H9 (cell line): ENCODE measurements around the gene SLC24A3. TPM values are rescaled to one million over a fixed set of nuclear protein-coding genes. Genes with fewer than 3 reads are reported as not detected.

Source experiments
- DNase-seq: peaks from one replicate; pipeline ENCODE4 v3.0.0-alpha.2; 2017
- H2AFZ ChIP-seq: one replicate; pipeline ENCODE4 v1.6.1; 2013; ENCODE audit warnings: mild to moderate bottlenecking, low read length, control low read depth, moderate library complexity
- H2AK5ac ChIP-seq: 2 replicates; pipeline ENCODE4 v1.6.1; 2013; ENCODE audit warnings: low read length, control low read depth, mixed read lengths; ENCODE audit not compliant: insufficient read length
- H2BK120ac ChIP-seq: one replicate; pipeline ENCODE4 v1.6.1; 2013; ENCODE audit warnings: low read depth, mild to moderate bottlenecking, low read length, control low read depth, inconsistent platforms; ENCODE audit not compliant: poor library complexity, severe bottlenecking
- H2BK12ac ChIP-seq: 2 replicates; pipeline ENCODE4 v1.6.1; 2013; ENCODE audit warnings: low read length, control low read depth, mixed read lengths, low read depth; ENCODE audit not compliant: insufficient read length
- H2BK15ac ChIP-seq: 2 replicates; pipeline ENCODE4 v1.6.1; 2013; ENCODE audit warnings: low read depth, low read length, control low read depth
- H2BK20ac ChIP-seq: one replicate; pipeline ENCODE4 v1.6.1; 2013; ENCODE audit warnings: low read depth, mild to moderate bottlenecking, low read length, control low read depth, inconsistent platforms; ENCODE audit not compliant: poor library complexity, severe bottlenecking
- H2BK5ac ChIP-seq: 2 replicates; pipeline ENCODE4 v1.6.1; 2013; ENCODE audit warnings: low read length, control low read depth, mixed read lengths; ENCODE audit not compliant: insufficient read length
- H3K14ac ChIP-seq: 2 replicates; pipeline ENCODE4 v1.6.1; 2013; ENCODE audit warnings: low read length, control low read depth; ENCODE audit not compliant: insufficient read depth
- H3K18ac ChIP-seq: 2 replicates; pipeline ENCODE4 v1.6.1; 2013; ENCODE audit warnings: low read depth, mild to moderate bottlenecking, mixed read lengths, low read length, control low read depth; ENCODE audit not compliant: insufficient read length
- H3K23ac ChIP-seq: 2 replicates; pipeline ENCODE4 v1.6.1; 2013; ENCODE audit warnings: low read length, control low read depth, mixed read lengths, low read depth; ENCODE audit not compliant: insufficient read length
- H3K23me2 ChIP-seq: 2 replicates; pipeline ENCODE4 v1.6.1; 2013; ENCODE audit warnings: low read depth, mild to moderate bottlenecking, mixed read lengths, low read length, control low read depth; ENCODE audit not compliant: insufficient read length, poor library complexity, severe bottlenecking
- H3K27ac ChIP-seq: 2 replicates; pipeline ENCODE4 v1.5.1; 2013; ENCODE audit warnings: low read length, control low read depth, mixed read lengths, low read depth; ENCODE audit not compliant: insufficient read length
- H3K27me3 ChIP-seq: 2 replicates; pipeline ENCODE4 v1.6.1; 2013; ENCODE audit warnings: low read length, control low read depth, inconsistent platforms; ENCODE audit not compliant: insufficient read depth
- H3K4ac ChIP-seq: 2 replicates; pipeline ENCODE4 v1.6.1; 2013; ENCODE audit warnings: low read depth, mild to moderate bottlenecking, control low read depth, inconsistent platforms, low read length, moderate library complexity
- H3K4me1 ChIP-seq: 2 replicates; pipeline ENCODE4 v1.6.1; 2013; ENCODE audit warnings: low read length, control low read depth, inconsistent platforms; ENCODE audit not compliant: insufficient read depth
- H3K4me2 ChIP-seq: 2 replicates; pipeline ENCODE4 v1.6.1; 2013; ENCODE audit warnings: low read length, control low read depth, mixed read lengths; ENCODE audit not compliant: insufficient read length, insufficient read depth
- H3K56ac ChIP-seq: 2 replicates; pipeline ENCODE4 v1.6.1; 2013; ENCODE audit warnings: low read depth, mild to moderate bottlenecking, mixed read lengths, low read length, control low read depth; ENCODE audit not compliant: insufficient read length
- H3K79me1 ChIP-seq: 2 replicates; pipeline ENCODE4 v1.6.1; 2013; ENCODE audit warnings: low read depth, mild to moderate bottlenecking, moderate library complexity, low read length, control low read depth, inconsistent platforms; ENCODE audit not compliant: insufficient read depth, poor library complexity, severe bottlenecking
- H3K79me2 ChIP-seq: 2 replicates; pipeline ENCODE4 v1.6.1; 2013; ENCODE audit warnings: low read length, control low read depth, inconsistent platforms; ENCODE audit not compliant: insufficient read depth
- H3K9ac ChIP-seq: 2 replicates; pipeline ENCODE4 v1.6.1; 2013; ENCODE audit warnings: low read length, control low read depth, mixed read lengths; ENCODE audit not compliant: insufficient read length; ENCODE audit errors: extremely low read depth
- H3K9me3 ChIP-seq: one replicate; pipeline ENCODE4 v1.6.1; 2013; ENCODE audit warnings: low read depth, low read length, inconsistent platforms; ENCODE audit not compliant: control insufficient read depth
- H3T11ph ChIP-seq: one replicate; pipeline ENCODE4 v1.6.1; 2013; ENCODE audit warnings: mild to moderate bottlenecking, low read length, control low read depth, inconsistent platforms
- H4K20me1 ChIP-seq: one replicate; pipeline ENCODE4 v1.6.1; 2013; ENCODE audit not compliant: control insufficient read depth, insufficient read length, insufficient read depth
- H4K5ac ChIP-seq: 2 replicates; pipeline ENCODE4 v1.6.1; 2013; ENCODE audit warnings: low read depth, mild to moderate bottlenecking, mixed read lengths, low read length, control low read depth; ENCODE audit not compliant: insufficient read length
- H4K8ac ChIP-seq: replicated peaks from 2 replicates; pipeline ENCODE4 v1.6.1; 2013; ENCODE audit warnings: low read length, control low read depth, mixed read lengths, low read depth; ENCODE audit not compliant: insufficient read length
- H4K91ac ChIP-seq: 2 replicates; pipeline ENCODE4 v1.6.1; 2013; ENCODE audit warnings: low read depth, mild to moderate bottlenecking, moderate library complexity, mixed read lengths, low read length, control low read depth; ENCODE audit not compliant: insufficient read length
- H3K27ac Mint-ChIP-seq, 3 experiments: 2 replicates in 2 of 3; 3 replicates in 1 of 3; pipeline ENCODE4 v1.8.0; 2020 to 2021; ENCODE audit warnings: mixed read lengths in 3 of 3, mild to moderate bottlenecking in 1 of 3, moderate library complexity in 1 of 3
- H3K27me3 Mint-ChIP-seq: 2 replicates; pipeline ENCODE4 v1.8.0; 2021; ENCODE audit warnings: low read depth, mild to moderate bottlenecking, moderate library complexity, mixed read lengths
- H3K36me3 Mint-ChIP-seq, 3 experiments: 2 replicates in 2 of 3; 3 replicates in 1 of 3; pipeline ENCODE4 v1.8.0; 2020 to 2021; ENCODE audit warnings: low read depth in 3 of 3, mixed read lengths in 3 of 3; ENCODE audit not compliant: insufficient read depth in 1 of 3
- H3K4me1 Mint-ChIP-seq, 2 experiments: 2 replicates each; pipeline ENCODE4 v1.8.0; 2020; ENCODE audit warnings: mixed read lengths in 2 of 2
- H3K4me3 Mint-ChIP-seq, 2 experiments: 2 replicates in 1 of 2; 3 replicates in 1 of 2; pipeline ENCODE4 v1.8.0; 2020 to 2021; ENCODE audit warnings: mild to moderate bottlenecking in 2 of 2, mixed read lengths in 2 of 2, moderate library complexity in 1 of 2
- H3K9me3 Mint-ChIP-seq, 2 experiments: 2 replicates in 1 of 2; 3 replicates in 1 of 2; pipeline ENCODE4 v1.8.0; 2020; ENCODE audit warnings: mild to moderate bottlenecking in 2 of 2, mixed read lengths in 2 of 2, moderate library complexity in 1 of 2
- WGBS: extraction: QIAGEN DNeasy Blood & Tissue Kit; methylation state at CpG from one replicate; pipeline ENCODE4 v1.1.7; 2013; ENCODE audit warnings: missing lambda C conversion rate, low lambda C conversion rate, mixed read lengths; ENCODE audit not compliant: insufficient read length; ENCODE audit errors: extremely low coverage; 5-methylcytosine and 5-hydroxymethylcytosine counted together
- total RNA-seq: library from RNA; stranded (reverse); gene quantifications from 2 replicates; pipeline ENCODE4 v1.2.1, GENCODE V29; 2021
- TF ChIP-seq, protein P1 (sequence below): fragments of 200-600 bp; sonication (generic); conservative IDR thresholded peaks from 3 replicates; pipeline ENCODE4 v1.8.0; 2021; ENCODE audit warnings: antibody characterized with exemption, mild to moderate bottlenecking

SLC24A3 gene
- total RNA-seq, 1 experiment from 2014 or later, result 0.83 TPM

DNA sequence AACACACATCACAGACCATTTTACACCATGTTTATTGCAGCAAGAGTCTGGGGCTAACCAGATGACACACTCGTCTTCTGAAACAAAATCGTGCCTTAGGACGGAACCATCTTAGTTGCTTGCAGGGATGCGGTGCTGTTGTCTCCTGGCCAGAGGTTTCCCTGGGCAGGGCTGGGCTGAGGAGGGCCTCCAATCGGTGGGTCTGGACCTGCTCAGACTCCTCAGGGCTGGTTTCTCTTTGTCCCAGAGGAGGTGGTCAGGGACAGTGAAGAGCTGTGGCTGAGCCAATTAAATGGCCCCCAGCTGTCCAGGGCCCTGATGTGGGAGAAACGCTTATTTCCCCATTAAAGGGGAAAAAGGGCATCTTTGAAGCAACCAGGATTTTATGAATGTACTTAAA lies 117.6 kb downstream of the SLC24A3 start:
- H3K4ac ChIP-seq, result no peak overlapping the region
- 0 out of 2 replicates have a peak overlapping the region, but pooled peaks have one; percentile 2 for H3K14ac ChIP-seq
- 0 out of 2 replicates have a peak, but pooled peaks cover 2% of the 10 kb centered on the region for H3K27me3 ChIP-seq
- no peak overlapping the region for H3T11ph ChIP-seq
- no peak overlapping the region for H2BK12ac ChIP-seq
- Mint-ChIP-seq H3K27ac (no peak overlapping the region), H3K9me3 (no peaks in the 10 kb centered on the region), H3K4me3 (no peak overlapping the region), H3K27me3 (no peaks in the 10 kb centered on the region; the same call in none of the 2 replicates), H3K36me3 (peaks cover 0 to 1% (median 0%) of the 10 kb centered on the region in 3 experiments; a peak in 1 of 7 replicates), H3K4me1 (peaks cover 0 to 3% of the 10 kb centered on the region in 2 experiments; a peak in 1 of 4 replicates)
- H2AK5ac ChIP-seq, result no peak overlapping the region
- no peak overlapping the region for H3K9ac ChIP-seq
- H4K8ac ChIP-seq, result no peak overlapping the region
- H2BK20ac ChIP-seq, result no peak overlapping the region
- H3K56ac ChIP-seq, result no peak overlapping the region
- no peak for DNase-seq
- no CpG with 5 or more reads among the region's 6 CpGs for WGBS
- H3K9me3 ChIP-seq, result no peaks in the 10 kb centered on the region
- no peak overlapping the region for H4K91ac ChIP-seq
- H3K79me1 ChIP-seq, result no peaks in the 10 kb centered on the region
- H4K5ac ChIP-seq, result no peak overlapping the region
- no peak overlapping the region for H2BK15ac ChIP-seq
- H2AFZ ChIP-seq, result no peak overlapping the region
- no peaks in the 10 kb centered on the region for H3K79me2 ChIP-seq
- H2BK120ac ChIP-seq, result no peak overlapping the region
- no peaks in the 10 kb centered on the region for H3K23me2 ChIP-seq
- no peak overlapping the region for H2BK5ac ChIP-seq
- H3K27ac ChIP-seq, result no peak overlapping the region
- no peaks in the 10 kb centered on the region for H4K20me1 ChIP-seq
- no peak overlapping the region for H3K4me2 ChIP-seq
- H3K18ac ChIP-seq, result no peak overlapping the region
- no peaks in the 10 kb centered on the region for H3K4me1 ChIP-seq
- H3K23ac ChIP-seq, result no peak overlapping the region
- TF ChIP-seq, protein P1, sequence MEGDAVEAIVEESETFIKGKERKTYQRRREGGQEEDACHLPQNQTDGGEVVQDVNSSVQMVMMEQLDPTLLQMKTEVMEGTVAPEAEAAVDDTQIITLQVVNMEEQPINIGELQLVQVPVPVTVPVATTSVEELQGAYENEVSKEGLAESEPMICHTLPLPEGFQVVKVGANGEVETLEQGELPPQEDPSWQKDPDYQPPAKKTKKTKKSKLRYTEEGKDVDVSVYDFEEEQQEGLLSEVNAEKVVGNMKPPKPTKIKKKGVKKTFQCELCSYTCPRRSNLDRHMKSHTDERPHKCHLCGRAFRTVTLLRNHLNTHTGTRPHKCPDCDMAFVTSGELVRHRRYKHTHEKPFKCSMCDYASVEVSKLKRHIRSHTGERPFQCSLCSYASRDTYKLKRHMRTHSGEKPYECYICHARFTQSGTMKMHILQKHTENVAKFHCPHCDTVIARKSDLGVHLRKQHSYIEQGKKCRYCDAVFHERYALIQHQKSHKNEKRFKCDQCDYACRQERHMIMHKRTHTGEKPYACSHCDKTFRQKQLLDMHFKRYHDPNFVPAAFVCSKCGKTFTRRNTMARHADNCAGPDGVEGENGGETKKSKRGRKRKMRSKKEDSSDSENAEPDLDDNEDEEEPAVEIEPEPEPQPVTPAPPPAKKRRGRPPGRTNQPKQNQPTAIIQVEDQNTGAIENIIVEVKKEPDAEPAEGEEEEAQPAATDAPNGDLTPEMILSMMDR, result no peak
